Measurements from ENCODE around the gene FGF18. TPM values are rescaled to one million over a fixed set of nuclear protein-coding genes. Genes with fewer than 3 reads are reported as not detected.

Gene FGF18
- total and polyA plus RNA-seq, 2 donors (not counting 3 experiments of a cell fraction or from before 2014, with no cell fraction given): 0.04 to 0.27 TPM

DNA sequence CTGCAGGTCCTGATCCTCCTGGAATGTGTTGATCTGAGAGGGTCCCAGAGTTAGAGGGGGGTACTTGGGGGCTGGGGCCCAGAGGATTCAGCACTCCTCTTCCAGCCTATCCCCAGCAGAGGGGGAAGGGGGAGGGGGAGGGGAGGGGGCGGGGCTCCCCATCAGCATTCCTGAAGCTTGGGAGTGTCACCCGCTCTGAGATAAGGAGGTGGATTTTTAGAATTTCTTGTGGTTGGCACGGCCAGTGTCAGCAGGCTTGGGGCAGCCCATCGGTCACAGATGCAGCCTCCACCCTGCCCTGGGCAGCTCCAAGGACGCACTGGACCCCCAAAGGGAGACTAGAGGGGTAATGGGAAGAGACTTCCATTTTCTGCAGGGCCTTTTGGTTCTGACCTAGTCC, 5.3 kb downstream of the FGF18 start:
- BruUV-seq (replicated peaks): no TSS peak
- Histone ChIP-seq H3K9me1 (replicated peaks; ENCODE audit: control insufficient read depth, extremely low read depth, insufficient read depth, low read length) (no peaks in the 10 kb centered on the region), H3K4me2 (ENCODE audit: insufficient read depth, low read length) (no peak overlapping the region), H3K9me3 (replicated peaks; ENCODE audit: control insufficient read depth, insufficient read depth, low read length) (no peaks in the 10 kb centered on the region), H3K79me2 (ENCODE audit: control insufficient read depth, insufficient read depth, low read length) (no peaks in the 10 kb centered on the region), H3K36me3 (ENCODE audit: control insufficient read depth in 2 of 2, extremely low read depth in 1 of 2, insufficient read depth in 2 of 2, low read length in 2 of 2) (no peaks in the 10 kb centered on the region), H3K9ac (replicated peaks; ENCODE audit: extremely low read depth, insufficient read depth, low read length) (no peak overlapping the region), H3K4me3 (replicated peaks in 1 of 3; ENCODE audit: insufficient read depth in 1 of 3, low read depth in 1 of 3, low read length in 3 of 3) (no peak overlapping the region), H4K20me1 (replicated peaks; ENCODE audit: control insufficient read depth, extremely low read depth, insufficient read depth, low read length) (no peaks in the 10 kb centered on the region), H2AFZ (ENCODE audit: low read depth, low read length) (no peak overlapping the region), H3K4me1 (ENCODE audit: control insufficient read depth, extremely low read depth, insufficient read depth, low read length) (peaks cover 7% of the 10 kb centered on the region), H3K27me3 (ENCODE audit: control insufficient read depth in 2 of 2, insufficient read depth in 2 of 2, low read length in 2 of 2) (peaks cover 5 to 18% of the 10 kb centered on the region in 2 experiments), H3K27ac (ENCODE audit: insufficient read depth, low read depth, low read length) (no peak overlapping the region)
- ChIA-PET CTCF (no interaction called here), POLR2A (no interaction called here)
- no peak for FAIRE-seq
- TF ChIP-seq POLR2AphosphoS5 (IDR thresholded peaks at IDR 0.05; ENCODE audit: insufficient read depth, low read depth, low read length): no peak
- TF ChIP-seq, protein P1, sequence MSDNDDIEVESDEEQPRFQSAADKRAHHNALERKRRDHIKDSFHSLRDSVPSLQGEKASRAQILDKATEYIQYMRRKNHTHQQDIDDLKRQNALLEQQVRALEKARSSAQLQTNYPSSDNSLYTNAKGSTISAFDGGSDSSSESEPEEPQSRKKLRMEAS (IDR thresholded peaks at IDR 0.05; ENCODE audit: insufficient read depth, insufficient read length): no peak
- no peak for TF ChIP-seq FOS (IDR thresholded peaks at IDR 0.05; ENCODE audit: borderline replicate concordance, insufficient read depth, low read length)
- TF ChIP-seq GATA2 (IDR thresholded peaks at IDR 0.05; ENCODE audit: insufficient read depth, insufficient read length, low read depth, low read length): no peak
- no peak for DNase-seq (ENCODE audit: low read depth, low spot score)
- dilution Hi-C loops (cut with MboI; ENCODE audit: extremely low pct_ligation_motif_present, low sequenced_read_pairs): no loop called here
- intact Hi-C loops (cut with micrococcal nuclease): no loop called here

GRCh38 chr5:171425596-171426244, 6.3 kb downstream of the FGF18 start:
- ChIA-PET CTCF (interaction anchor here (0.7 kb wide), 1 partner anchor 15 kb away, joined by 4 read pairs; no protein-coding TSS in a partner anchor), POLR2A (no interaction called here)
- Histone ChIP-seq H3K27me3 (ENCODE audit: control insufficient read depth in 2 of 2, insufficient read depth in 2 of 2, low read length in 2 of 2) (peaks cover 3 to 8% of the 10 kb centered on the region in 2 experiments), H3K9me3 (replicated peaks; ENCODE audit: control insufficient read depth, insufficient read depth, low read length) (no peaks in the 10 kb centered on the region), H3K27ac (ENCODE audit: insufficient read depth, low read depth, low read length) (no peak overlapping the region), H3K4me2 (ENCODE audit: insufficient read depth, low read length) (no peak overlapping the region), H3K4me3 (replicated peaks in 1 of 3; ENCODE audit: insufficient read depth in 1 of 3, low read depth in 1 of 3, low read length in 3 of 3) (no peak overlapping the region), H3K9me1 (replicated peaks; ENCODE audit: control insufficient read depth, extremely low read depth, insufficient read depth, low read length) (no peaks in the 10 kb centered on the region), H3K4me1 (ENCODE audit: control insufficient read depth, extremely low read depth, insufficient read depth, low read length) (peaks cover under 1% of the 10 kb centered on the region), H3K9ac (replicated peaks; ENCODE audit: extremely low read depth, insufficient read depth, low read length) (no peak overlapping the region), H3K79me2 (ENCODE audit: control insufficient read depth, insufficient read depth, low read length) (no peaks in the 10 kb centered on the region), H3K36me3 (ENCODE audit: control insufficient read depth in 2 of 2, extremely low read depth in 1 of 2, insufficient read depth in 2 of 2, low read length in 2 of 2) (no peaks in the 10 kb centered on the region), H4K20me1 (replicated peaks; ENCODE audit: control insufficient read depth, extremely low read depth, insufficient read depth, low read length) (no peaks in the 10 kb centered on the region), H2AFZ (ENCODE audit: low read depth, low read length) (no peak overlapping the region)
- DNase-seq (ENCODE audit: low read depth, low spot score) (no peak), FAIRE-seq (no peak)
- no peak for TF ChIP-seq POLR2A (IDR thresholded peaks at IDR 0.05; ENCODE audit: low read depth, low read length)
- TF ChIP-seq MYC (IDR thresholded peaks at IDR 0.05; ENCODE audit: low read depth, low read length): no peak
- no peak for TF ChIP-seq FOS (IDR thresholded peaks at IDR 0.05; ENCODE audit: borderline replicate concordance, insufficient read depth, low read length)
- TF ChIP-seq EZH2 (IDR thresholded peaks at IDR 0.05; ENCODE audit: borderline replicate concordance, low read depth, low read length, severe bottlenecking): no peak
- TF ChIP-seq POLR2AphosphoS5 (IDR thresholded peaks at IDR 0.05; ENCODE audit: insufficient read depth, low read depth, low read length): no peak
- TF ChIP-seq, protein P2, sequence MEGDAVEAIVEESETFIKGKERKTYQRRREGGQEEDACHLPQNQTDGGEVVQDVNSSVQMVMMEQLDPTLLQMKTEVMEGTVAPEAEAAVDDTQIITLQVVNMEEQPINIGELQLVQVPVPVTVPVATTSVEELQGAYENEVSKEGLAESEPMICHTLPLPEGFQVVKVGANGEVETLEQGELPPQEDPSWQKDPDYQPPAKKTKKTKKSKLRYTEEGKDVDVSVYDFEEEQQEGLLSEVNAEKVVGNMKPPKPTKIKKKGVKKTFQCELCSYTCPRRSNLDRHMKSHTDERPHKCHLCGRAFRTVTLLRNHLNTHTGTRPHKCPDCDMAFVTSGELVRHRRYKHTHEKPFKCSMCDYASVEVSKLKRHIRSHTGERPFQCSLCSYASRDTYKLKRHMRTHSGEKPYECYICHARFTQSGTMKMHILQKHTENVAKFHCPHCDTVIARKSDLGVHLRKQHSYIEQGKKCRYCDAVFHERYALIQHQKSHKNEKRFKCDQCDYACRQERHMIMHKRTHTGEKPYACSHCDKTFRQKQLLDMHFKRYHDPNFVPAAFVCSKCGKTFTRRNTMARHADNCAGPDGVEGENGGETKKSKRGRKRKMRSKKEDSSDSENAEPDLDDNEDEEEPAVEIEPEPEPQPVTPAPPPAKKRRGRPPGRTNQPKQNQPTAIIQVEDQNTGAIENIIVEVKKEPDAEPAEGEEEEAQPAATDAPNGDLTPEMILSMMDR (IDR thresholded peaks at IDR 0.05; ENCODE audit: extremely low read depth in 1 of 2, insufficient read depth in 1 of 2, low read depth in 1 of 2, low read length in 2 of 2): no peak
- no peak for TF ChIP-seq JUN (IDR thresholded peaks at IDR 0.05; ENCODE audit: borderline replicate concordance, insufficient read depth, insufficient read length, low read depth)
- TF ChIP-seq, protein P1 (IDR thresholded peaks at IDR 0.05; ENCODE audit: insufficient read depth, insufficient read length): no peak
- no peak for TF ChIP-seq GATA2 (IDR thresholded peaks at IDR 0.05; ENCODE audit: insufficient read depth, insufficient read length, low read depth, low read length)
- dilution Hi-C loops (cut with MboI; ENCODE audit: extremely low pct_ligation_motif_present, low sequenced_read_pairs) (no loop called here), intact Hi-C loops (cut with micrococcal nuclease) (no loop called here)
- BruUV-seq (replicated peaks): no TSS peak

All from endothelial cell of umbilical vein (primary cell).